NB4 (cell line): ENCODE measurements around the gene SH2D3C.

ENCODE experiments used
- CTCF ChIP-seq: IDR thresholded peaks from one replicate; pipeline ENCODE4 v1.5.1; 2012; ENCODE audit warnings: low read depth, low read length
- MAX ChIP-seq: IDR thresholded peaks from 2 replicates; pipeline ENCODE4 v1.6.1; 2011; ENCODE audit warnings: low read depth, low read length
- POLR2A ChIP-seq: IDR thresholded peaks from 2 replicates; pipeline ENCODE4 v1.6.1; 2011; ENCODE audit warnings: mild to moderate bottlenecking; ENCODE audit not compliant: insufficient read length; ENCODE audit errors: extremely low read depth

- TF ChIP-seq CTCF: no peak
- no peak for TF ChIP-seq POLR2A
- TF ChIP-seq MAX: no peak
Measured at GRCh38 chr9:127769929-127770582, 8.4 kb downstream of the SH2D3C start.
